Stomach (tissue), 9 donors: ENCODE measurements around the gene KCNJ14. TPM values are rescaled to one million over a fixed set of nuclear protein-coding genes. Genes with fewer than 3 reads are reported as not detected.

Experiments used
- DNase-seq, 2 donors: peaks; one replicate each; pipeline versions ENCODE4 v3.0.0 to v3.0.0-alpha.2; 2013 to 2019
- H3K27ac ChIP-seq, 5 donors: fragments of 200-600 bp in 4 of 5; sonication (generic) in 4 of 5; one replicate each; pipeline ENCODE4 v1.5.1; 2013 to 2019; ENCODE audit warnings: mild to moderate bottlenecking in 1 of 5, moderate library complexity in 1 of 5
- H3K27me3 ChIP-seq, 3 donors: fragments of 200-600 bp; sonication (generic); one replicate each; pipeline ENCODE4 v1.5.1; 2017 to 2019; ENCODE audit warnings: mixed run types in 1 of 3
- H3K36me3 ChIP-seq, 4 donors: fragments of 200-600 bp; sonication (generic); 1 replicate in 3 of 4; 2 replicates in 1 of 4; pipeline ENCODE4 v1.5.1; 2016 to 2019
- H3K4me1 ChIP-seq, 4 donors: fragments of 200-600 bp; sonication (generic); one replicate each; pipeline ENCODE4 v1.5.1; 2016 to 2019
- H3K4me3 ChIP-seq, 4 donors: fragments of 200-600 bp; sonication (generic) in 3 of 4; one replicate each; pipeline ENCODE4 v1.5.1; 2016 to 2019; ENCODE audit warnings: mild to moderate bottlenecking in 1 of 4
- H3K9me3 ChIP-seq, 4 donors: fragments of 200-600 bp; sonication (generic); one replicate each; pipeline ENCODE4 v1.5.1; 2016 to 2019
- CTCF ChIP-seq, 7 experiments: fragments of 450-650 bp in 4 of 7; fragments of 200-600 bp in 3 of 7; sonication (generic) in 3 of 7; IDR thresholded peaks; one replicate each; pipeline ENCODE4 v1.5.1; 2016 to 2019; ENCODE audit warnings: antibody characterized with exemption in 7 of 7, control low read depth in 2 of 7, mild to moderate bottlenecking in 1 of 7
- EP300 ChIP-seq: sonication (generic); formaldehyde crosslinking; IDR thresholded peaks from one replicate; pipeline ENCODE4 v1.6.1; 2017; ENCODE audit warnings: antibody characterized with exemption
- POLR2A ChIP-seq, 4 donors: fragments of 450-650 bp; IDR thresholded peaks; one replicate each; pipeline ENCODE4 v1.6.1; 2016; ENCODE audit warnings: antibody characterized with exemption in 4 of 4, control low read depth in 2 of 4, mild to moderate bottlenecking in 1 of 4, moderate library complexity in 1 of 4
- POLR2AphosphoS5 ChIP-seq, 3 donors: sonication (generic); formaldehyde crosslinking; IDR thresholded peaks; one replicate each; pipeline ENCODE4 v1.6.1; 2016; ENCODE audit warnings: antibody characterized with exemption in 3 of 3
- WGBS, 5 donors: extraction: QIAGEN DNeasy Blood & Tissue Kit in 3 of 5; methylation state at CpG; one replicate each; pipeline versions ENCODE4 v1.1.5 to v1.1.7; 2013 to 2018; 5-methylcytosine and 5-hydroxymethylcytosine counted together
- intact Hi-C: fragments of 100-400 bp; cut with DNase I; formaldehyde crosslinking; loops from one replicate; pipeline ENCODE4 v1.15.1; 2023; ENCODE audit warnings: low total_unique reads
- polyA plus RNA-seq, 3 donors: library from polyadenylated mRNA; stranded (reverse); fragments of 200-250 nt; gene quantifications; one replicate each; pipeline ENCODE4 v1.2.3, GENCODE V29; 2013
- total RNA-seq, 5 donors: library from RNA; depleted of rRNA; stranded (reverse); fragments of >200 nt; gene quantifications; one replicate each; pipeline versions ENCODE4 v1.1.0 to v1.2.3, GENCODE V29; 2014 to 2016
- donor health status: healthy with polysubstance abuse.
- donor health status: Bipolar disorder and iron deficiency.
- donor health status: healthy.

KCNJ14 gene
- total and polyA plus RNA-seq, 8 donors: 0.19 to 4.6 (median 0.92) TPM; not detected in 3

- intact Hi-C loops: no loop called here
These were observed 41.8 kb downstream of the KCNJ14 start for GRCh38 chr19:48496959-48497727.

DNA sequence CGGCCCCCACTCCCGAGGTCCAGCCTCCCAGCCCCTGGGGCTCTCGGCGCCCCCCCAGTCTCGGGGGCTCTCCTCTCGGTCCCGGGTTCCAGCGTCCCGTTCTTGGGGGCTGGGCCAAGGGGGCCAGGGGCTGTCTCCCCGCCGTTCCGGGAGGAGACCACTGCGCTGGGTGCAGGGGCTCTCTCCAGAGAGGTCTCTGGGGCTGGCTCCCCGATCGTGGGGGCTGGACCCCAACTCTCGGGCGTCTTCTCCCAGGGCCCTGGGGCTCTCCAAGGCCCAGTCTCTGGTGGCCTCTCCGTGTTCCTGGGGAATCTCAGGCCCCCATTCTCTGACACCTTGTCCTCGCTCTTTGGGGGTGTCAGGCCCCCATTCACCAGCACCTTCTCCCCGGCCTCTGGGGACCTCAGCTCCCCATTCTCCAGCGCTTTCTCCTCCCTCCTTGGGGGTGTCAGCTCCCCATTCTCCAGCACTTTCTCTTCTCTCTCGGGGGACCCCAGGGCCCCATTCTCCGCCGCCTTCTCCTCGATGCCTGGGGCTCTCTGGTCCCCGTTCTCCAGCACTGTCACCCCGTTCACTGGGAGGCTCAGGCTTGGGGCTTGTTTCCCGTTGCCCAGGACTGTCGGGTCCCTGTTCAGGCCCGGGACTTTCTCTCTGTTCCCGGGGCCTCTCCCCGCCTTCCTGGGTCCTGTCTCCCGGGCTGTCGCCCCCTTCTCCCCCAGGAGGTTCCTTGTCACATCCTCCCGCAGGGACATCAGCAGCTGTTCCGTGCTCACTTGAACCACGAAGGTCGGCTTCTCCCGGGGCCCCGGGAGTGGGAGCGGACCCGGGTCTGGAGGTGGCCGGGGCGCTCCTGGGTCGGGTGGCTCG is 42.6 kb downstream of the KCNJ14 start:
- Histone ChIP-seq H3K4me3 (peak overlapping the region in 1 of 4 donors; percentile 5), H3K27me3 (peaks cover 0 to 65% (median 29%) of the 10 kb centered on the region in 3 donors), H3K9me3 (no peaks in the 10 kb centered on the region), H3K27ac (no peak overlapping the region), H3K36me3 (no peaks in the 10 kb centered on the region), H3K4me1 (peaks cover 30 to 73% (median 52%) of the 10 kb centered on the region in 4 donors)
- no peak for TF ChIP-seq EP300
- TF ChIP-seq CTCF (IDR thresholded peaks at IDR 0.05): no peak
- TF ChIP-seq POLR2AphosphoS5 (IDR thresholded peaks at IDR 0.05): no peak
- no peak for TF ChIP-seq POLR2A (IDR thresholded peaks at IDR 0.05)
- WGBS, 5 donors: 42 to 80% (median 71%) methylated on average over 29 to 46 of the region's 46 CpGs
- intact Hi-C loops: no loop called here
- peak in 1 of 2 donors; percentile 3 for DNase-seq

More at GRCh38 chr19:48496959-48497727, 41.8 kb downstream of the KCNJ14 start:
- TF ChIP-seq EP300 (no peak), POLR2A (IDR thresholded peaks at IDR 0.05) (no peak), POLR2AphosphoS5 (IDR thresholded peaks at IDR 0.05) (no peak), CTCF (IDR thresholded peaks at IDR 0.05) (no peak)
- peaks cover 0 to 60% (median 29%) of the 10 kb centered on the region in 3 donors for H3K27me3 ChIP-seq
- no peaks in the 10 kb centered on the region for H3K9me3 ChIP-seq
- no peaks in the 10 kb centered on the region for H3K36me3 ChIP-seq
- H3K4me3 ChIP-seq: peak overlapping the region in 1 of 4 donors; percentile 5
- H3K4me1 ChIP-seq: peaks cover 30 to 71% (median 58%) of the 10 kb centered on the region in 4 donors
- peak in 1 of 2 donors; percentile 37 for DNase-seq
- 29 to 54% (median 48%) methylated on average over 22 to 45 of the region's 45 CpGs for WGBS, 5 donors
- H3K27ac ChIP-seq: no peak overlapping the region

DNA sequence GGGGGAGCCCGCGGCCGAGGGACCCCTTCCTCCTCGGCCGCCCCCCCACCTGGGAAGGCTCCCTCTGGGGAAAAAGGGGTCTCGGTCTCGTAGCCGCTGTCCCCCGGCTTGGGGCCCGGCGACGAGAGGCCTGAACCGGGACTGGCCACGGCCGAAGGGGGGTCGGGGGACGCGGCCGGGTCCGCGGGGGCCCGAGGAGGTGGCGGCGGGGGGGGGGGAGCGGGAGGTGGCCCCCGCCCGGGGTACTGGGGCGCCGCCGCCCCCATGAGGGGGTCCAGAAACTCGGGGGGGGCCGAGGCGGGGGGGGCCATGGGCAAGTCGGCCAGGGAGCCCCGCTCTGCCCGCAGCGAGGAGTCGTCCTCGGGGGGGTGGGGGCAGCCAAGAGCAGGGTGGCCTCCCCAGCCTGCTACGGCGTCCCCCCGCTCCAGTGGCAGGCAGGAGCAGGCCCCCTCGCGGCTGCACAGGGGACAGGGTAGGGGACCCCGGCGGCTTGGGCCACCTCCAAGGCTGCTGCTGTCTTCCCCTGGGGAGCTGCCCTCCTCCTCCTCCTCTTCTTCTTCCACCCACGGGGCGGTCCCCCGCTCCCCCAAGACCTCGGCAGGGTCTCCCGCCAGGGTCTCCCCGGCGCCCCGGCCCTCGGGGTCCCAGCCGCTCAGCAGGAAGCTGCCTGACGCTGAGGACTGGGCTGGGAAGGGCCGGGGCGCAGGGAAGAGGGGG is 43.4 kb downstream of the KCNJ14 start:
- peak overlapping the region in 1 of 4 donors; percentile 5 for H3K4me3 ChIP-seq
- peaks cover 30 to 67% (median 51%) of the 10 kb centered on the region in 4 donors for H3K4me1 ChIP-seq
- DNase-seq: peak in 1 of 2 donors; percentile 14
- intact Hi-C loops: no loop called here
- H3K27me3 ChIP-seq: peaks cover 0 to 59% (median 29%) of the 10 kb centered on the region in 3 donors
- no peak overlapping the region for H3K27ac ChIP-seq
- WGBS, 5 donors: 38 to 61% (median 51%) methylated on average over 15 to 56 of the region's 59 CpGs
- no peaks in the 10 kb centered on the region for H3K36me3 ChIP-seq
- H3K9me3 ChIP-seq: no peaks in the 10 kb centered on the region
- TF ChIP-seq POLR2AphosphoS5 (IDR thresholded peaks at IDR 0.05) (no peak), EP300 (no peak), CTCF (IDR thresholded peaks at IDR 0.05) (no peak), POLR2A (IDR thresholded peaks at IDR 0.05) (no peak)
